ENCODE measurements around the gene PRKCH.

DNA sequence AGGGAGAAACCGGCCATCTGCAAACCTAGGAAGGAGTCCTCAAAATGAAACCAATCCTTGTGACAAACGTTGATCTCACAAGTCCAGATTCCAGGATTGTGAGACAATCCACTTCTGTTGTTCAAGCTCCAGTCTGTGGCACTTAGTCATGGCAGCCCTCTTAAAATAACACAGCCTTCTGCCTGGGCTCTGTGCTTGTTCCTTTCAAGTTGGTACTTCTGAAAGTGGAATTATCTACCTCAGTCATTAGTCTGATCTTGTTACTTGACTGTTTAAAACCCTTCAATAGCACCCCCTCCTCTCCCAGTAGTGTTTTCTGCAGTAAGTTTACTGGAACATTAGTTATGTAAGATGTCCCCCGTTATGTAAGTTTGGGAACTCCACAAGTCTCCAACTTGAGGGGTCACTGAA lies 263.0 kb downstream of the PRKCH start:
- TF ChIP-seq POLR2A (IDR thresholded peaks at IDR 0.05; ENCODE audit: low read length): no peak
- TF ChIP-seq GATA1 (IDR thresholded peaks at IDR 0.05; ENCODE audit: low read depth, low read length): no peak
